Keratinocyte (primary cell): ENCODE measurements around the gene AK1. TPM values are rescaled to one million over a fixed set of nuclear protein-coding genes. Genes with fewer than 3 reads are reported as not detected.

Experiments
- DNase-seq: peaks from one replicate; pipeline ENCODE4 v3.0.0-alpha.2; 2011; ENCODE audit warnings: low read depth, missing footprints, low spot score
- FAIRE-seq: peaks from 2 replicates; lab custom pipeline; 2011; peaks lifted over from hg19 to GRCh38; lab: Jason Lieb, UNC
- H2AFZ ChIP-seq: 2 replicates; pipeline ENCODE4 v1.6.0; 2012; ENCODE audit warnings: low read length, control low read depth, inconsistent platforms; ENCODE audit not compliant: control insufficient read depth
- H3K27ac ChIP-seq: 2 replicates; pipeline ENCODE4 v1.5.1; 2011; ENCODE audit warnings: low read length; ENCODE audit not compliant: control insufficient read depth, insufficient read depth
- H3K27me3 ChIP-seq: 3 replicates; pipeline ENCODE4 v1.6.0; 2011; ENCODE audit warnings: low read length; ENCODE audit not compliant: control insufficient read depth, insufficient read depth; ENCODE audit errors: extremely low read depth
- H3K36me3 ChIP-seq, 2 experiments: 2 replicates in 1 of 2; 3 replicates in 1 of 2; pipeline ENCODE4 v1.5.1; 2011; ENCODE audit warnings: low read length in 2 of 2, mild to moderate bottlenecking in 1 of 2; ENCODE audit not compliant: control insufficient read depth in 2 of 2, insufficient read depth in 2 of 2; ENCODE audit errors: extremely low read depth in 1 of 2
- H3K4me1 ChIP-seq: 3 replicates; pipeline ENCODE4 v1.5.1; 2011; ENCODE audit warnings: low read length; ENCODE audit not compliant: control insufficient read depth, insufficient read depth; ENCODE audit errors: extremely low read depth
- H3K4me2 ChIP-seq: 3 replicates; pipeline ENCODE4 v1.6.0; 2011; ENCODE audit warnings: low read depth, low read length; ENCODE audit not compliant: control insufficient read depth, insufficient read depth; ENCODE audit errors: extremely low read depth
- H3K4me3 ChIP-seq, 3 experiments: fragments of 200-600 bp in 1 of 3; sonication (generic) in 1 of 3; 2 replicates in 2 of 3; 3 replicates in 1 of 3; pipeline ENCODE4 v1.5.1; 2011 to 2016; ENCODE audit warnings: low read length in 3 of 3, mild to moderate bottlenecking in 3 of 3, control low read depth in 2 of 3, inconsistent platforms in 1 of 3, low read depth in 1 of 3, mixed read lengths in 1 of 3, mixed run types in 1 of 3, moderate library complexity in 1 of 3; ENCODE audit not compliant: control insufficient read depth in 2 of 3, insufficient read depth in 2 of 3; ENCODE audit errors: extremely low read depth in 1 of 3
- H3K79me2 ChIP-seq: 2 replicates; pipeline ENCODE4 v1.6.0; 2012; ENCODE audit warnings: low read length; ENCODE audit not compliant: control insufficient read depth, insufficient read depth
- H3K9ac ChIP-seq: 3 replicates; pipeline ENCODE4 v1.6.0; 2011; ENCODE audit warnings: low read length; ENCODE audit not compliant: control insufficient read depth, insufficient read depth; ENCODE audit errors: extremely low read depth
- H3K9me1 ChIP-seq: 3 replicates; pipeline ENCODE4 v1.6.0; 2011; ENCODE audit warnings: low read length; ENCODE audit not compliant: control insufficient read depth, insufficient read depth; ENCODE audit errors: extremely low read depth
- H3K9me3 ChIP-seq: 2 replicates; pipeline ENCODE4 v1.5.1; 2012; ENCODE audit warnings: low read depth, low read length; ENCODE audit not compliant: control insufficient read depth
- H4K20me1 ChIP-seq: 3 replicates; pipeline ENCODE4 v1.6.0; 2011; ENCODE audit warnings: low read length; ENCODE audit not compliant: control insufficient read depth, insufficient read depth; ENCODE audit errors: extremely low read depth
- EZH2 ChIP-seq: IDR thresholded peaks from one replicate; pipeline ENCODE4 v1.6.1; 2012; ENCODE audit warnings: inconsistent platforms, mild to moderate bottlenecking, low read length, moderate library complexity
- dilution Hi-C: fragments of 300-500 bp; cut with MboI; formaldehyde crosslinking; loops from one replicate; pipeline ENCODE4 v1.7.0; 2020; ENCODE audit warnings: low sequenced_read_pairs; ENCODE audit not compliant: extremely low pct_ligation_motif_present
- polyA plus RNA-seq, 5 experiments: library from polyadenylated mRNA; depleted of rRNA in 3 of 5; stranded (reverse) in 3 of 5; stranded (forward) in 1 of 5; unstranded in 1 of 5; fragments of >200 nt; gene quantifications; 1 replicate in 1 of 5; 2 replicates in 3 of 5; 3 replicates in 1 of 5; pipeline versions ENCODE4 v1.2.1 to v1.2.3, GENCODE V29; 2011 to 2012; ENCODE audit warnings: missing spikeins in 2 of 5, low read depth in 1 of 5, low replicate concordance in 1 of 5
- TF ChIP-seq, protein P1 (sequence below), 3 experiments: IDR thresholded peaks in 1 of 3; conservative IDR thresholded peaks in 1 of 3; optimal IDR thresholded peaks in 1 of 3; 2 replicates in 2 of 3; 3 replicates in 1 of 3; pipeline versions ENCODE3 to v1.5.1; 2011; ENCODE audit warnings: low read length in 3 of 3, mild to moderate bottlenecking in 3 of 3, moderate library complexity in 2 of 3, control low read depth in 1 of 3, inconsistent platforms in 1 of 3; ENCODE audit not compliant: insufficient read depth in 2 of 3; ENCODE audit errors: extremely low read depth in 1 of 3

AK1 gene
- polyA plus RNA-seq, 1 donor (not counting 4 experiments of a cell fraction or from before 2014, with no cell fraction given): 40.2 TPM

DNA sequence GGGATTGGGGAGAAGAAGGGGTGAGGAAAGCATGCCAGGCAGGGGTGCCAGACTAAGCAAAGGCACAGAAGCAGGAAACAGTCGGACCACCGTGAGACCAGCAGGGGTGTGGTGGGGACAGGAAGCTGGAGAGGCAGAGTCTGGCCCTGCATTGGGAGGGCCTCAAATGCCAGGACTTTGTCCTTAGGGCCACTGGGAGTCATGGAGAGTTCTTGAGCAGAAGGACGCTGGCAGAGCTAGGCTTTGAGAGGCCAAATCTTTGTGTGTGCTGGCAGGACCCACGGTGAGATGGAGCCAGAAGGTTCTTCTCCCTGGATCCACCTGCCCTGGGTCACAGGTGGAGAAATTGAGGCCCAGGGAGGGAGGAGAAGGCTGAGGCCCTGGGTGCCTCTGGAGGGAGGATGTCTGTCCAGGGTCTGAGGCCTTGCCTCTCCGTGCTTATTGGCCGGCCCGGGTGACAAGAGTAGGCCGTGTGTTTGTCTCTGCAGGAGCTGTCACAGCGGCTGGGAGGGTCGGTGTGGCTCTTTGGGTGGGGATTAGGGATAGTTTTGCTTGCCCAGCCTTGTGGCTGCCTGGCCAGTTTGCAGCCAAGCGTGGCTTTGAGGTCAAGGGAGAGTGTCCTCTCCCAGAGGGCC is 21.3 kb downstream of the AK1 start:
- no peak for FAIRE-seq
- Histone ChIP-seq H3K27ac (no peak overlapping the region), H3K9ac (no peak overlapping the region), H3K9me1 (no peaks in the 10 kb centered on the region), H3K4me2 (no peak overlapping the region), H3K79me2 (no peaks in the 10 kb centered on the region), H3K9me3 (no peaks in the 10 kb centered on the region), H2AFZ (no peak overlapping the region), H3K4me1 (no peaks in the 10 kb centered on the region), H4K20me1 (no peaks in the 10 kb centered on the region), H3K4me3 (no peak overlapping the region), H3K36me3 (no peaks in the 10 kb centered on the region), H3K27me3 (peaks cover 4% of the 10 kb centered on the region)
- DNase-seq: no peak
- TF ChIP-seq, protein P1, sequence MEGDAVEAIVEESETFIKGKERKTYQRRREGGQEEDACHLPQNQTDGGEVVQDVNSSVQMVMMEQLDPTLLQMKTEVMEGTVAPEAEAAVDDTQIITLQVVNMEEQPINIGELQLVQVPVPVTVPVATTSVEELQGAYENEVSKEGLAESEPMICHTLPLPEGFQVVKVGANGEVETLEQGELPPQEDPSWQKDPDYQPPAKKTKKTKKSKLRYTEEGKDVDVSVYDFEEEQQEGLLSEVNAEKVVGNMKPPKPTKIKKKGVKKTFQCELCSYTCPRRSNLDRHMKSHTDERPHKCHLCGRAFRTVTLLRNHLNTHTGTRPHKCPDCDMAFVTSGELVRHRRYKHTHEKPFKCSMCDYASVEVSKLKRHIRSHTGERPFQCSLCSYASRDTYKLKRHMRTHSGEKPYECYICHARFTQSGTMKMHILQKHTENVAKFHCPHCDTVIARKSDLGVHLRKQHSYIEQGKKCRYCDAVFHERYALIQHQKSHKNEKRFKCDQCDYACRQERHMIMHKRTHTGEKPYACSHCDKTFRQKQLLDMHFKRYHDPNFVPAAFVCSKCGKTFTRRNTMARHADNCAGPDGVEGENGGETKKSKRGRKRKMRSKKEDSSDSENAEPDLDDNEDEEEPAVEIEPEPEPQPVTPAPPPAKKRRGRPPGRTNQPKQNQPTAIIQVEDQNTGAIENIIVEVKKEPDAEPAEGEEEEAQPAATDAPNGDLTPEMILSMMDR (optimal IDR thresholded peaks at IDR 0.05 in 1 of 3, IDR thresholded peaks at IDR 0.05 in 1 of 3, conservative IDR thresholded peaks at IDR 0.05 in 1 of 3; ENCODE audit: extremely low read depth in 1 of 3, insufficient read depth in 2 of 3, low read length in 3 of 3): no peak
- TF ChIP-seq EZH2: no peak
- dilution Hi-C loops: no loop called here

DNA sequence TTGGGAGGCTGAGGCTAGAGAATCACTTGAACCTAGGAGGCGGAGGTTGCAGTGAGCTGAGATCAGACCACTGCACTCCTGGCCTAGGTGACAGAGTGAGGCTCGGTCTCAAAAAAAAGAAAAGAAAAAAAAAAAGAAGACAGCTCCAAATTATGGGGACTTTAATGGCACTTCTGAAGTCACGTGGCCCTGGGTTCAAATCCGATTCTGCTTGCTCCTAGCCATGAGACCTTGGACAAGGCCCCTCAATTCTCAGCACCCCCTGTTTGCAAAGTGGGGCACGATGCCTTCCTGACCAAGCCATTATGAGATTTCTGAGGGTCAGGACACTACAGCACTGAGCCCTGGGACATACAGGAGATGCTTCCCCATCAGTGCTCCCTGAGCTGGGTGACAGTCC is 22.0 kb downstream of the AK1 start:
- no peaks in the 10 kb centered on the region for H3K4me1 ChIP-seq
- H3K9ac ChIP-seq: no peak overlapping the region
- H3K4me3 ChIP-seq: no peak overlapping the region
- no peaks in the 10 kb centered on the region for H3K79me2 ChIP-seq
- H3K4me2 ChIP-seq: no peak overlapping the region
- no peaks in the 10 kb centered on the region for H4K20me1 ChIP-seq
- no peaks in the 10 kb centered on the region for H3K9me3 ChIP-seq
- TF ChIP-seq, protein P1 (optimal IDR thresholded peaks at IDR 0.05 in 1 of 3, IDR thresholded peaks at IDR 0.05 in 1 of 3, conservative IDR thresholded peaks at IDR 0.05 in 1 of 3; ENCODE audit: extremely low read depth in 1 of 3, insufficient read depth in 2 of 3, low read length in 3 of 3): no peak
- TF ChIP-seq EZH2: no peak
- H2AFZ ChIP-seq: no peak overlapping the region
- peaks cover 4% of the 10 kb centered on the region for H3K27me3 ChIP-seq
- FAIRE-seq (no peak), DNase-seq (no peak)
- dilution Hi-C loops: no loop called here
- H3K36me3 ChIP-seq: no peaks in the 10 kb centered on the region
- no peak overlapping the region for H3K27ac ChIP-seq
- H3K9me1 ChIP-seq: no peaks in the 10 kb centered on the region
